ENCODE measurements around the gene P4HA1.
A peak's percentile ranks its signal among the peaks of the same experiment; 100 is the strongest.

P4HA1 gene

GRCh38 chr10:73095481-73096021, 1.1 kb downstream of the P4HA1 start:
- TF ChIP-seq CTCF (conservative IDR thresholded peaks at IDR 0.05; ENCODE audit: control insufficient read depth, insufficient read depth, low read depth, low read length), result no peak
- DNase-seq (ENCODE audit: low read depth), result peak; percentile 80
- peak overlapping the region; percentile 91 for H3K4me3 ChIP-seq (ENCODE audit: control insufficient read depth, low read depth, low read length)

- DNase-seq (ENCODE audit: low read depth), result no peak
Measured at GRCh38 chr10:73094986-73095480, 1.6 kb downstream of the P4HA1 start.

GRCh38 chr10:73093922-73094850, 2.5 kb downstream of the P4HA1 start:
- TF ChIP-seq CTCF (conservative IDR thresholded peaks at IDR 0.05; ENCODE audit: control insufficient read depth, insufficient read depth, low read depth, low read length), result no peak
- H3K4me3 ChIP-seq (ENCODE audit: control insufficient read depth, low read depth, low read length), result peak overlapping the region; percentile 91
- peak; percentile 20 for DNase-seq (ENCODE audit: low read depth)

More at GRCh38 chr10:73094986-73095480, 1.6 kb downstream of the P4HA1 start:
- H3K4me3 ChIP-seq (ENCODE audit: control insufficient read depth, low read depth, low read length), result peak overlapping the region; percentile 91
- no peak for TF ChIP-seq CTCF (conservative IDR thresholded peaks at IDR 0.05; ENCODE audit: control insufficient read depth, insufficient read depth, low read depth, low read length)

- DNase-seq (ENCODE audit: low read depth), result no peak
- no peak overlapping the region for H3K4me3 ChIP-seq (ENCODE audit: control insufficient read depth, low read depth, low read length)
- no peak for TF ChIP-seq CTCF (conservative IDR thresholded peaks at IDR 0.05; ENCODE audit: control insufficient read depth, insufficient read depth, low read depth, low read length)
Measured at GRCh38 chr10:73092830-73093229, 3.8 kb downstream of the P4HA1 start.

- no peak for DNase-seq (ENCODE audit: low read depth)
- no peak for TF ChIP-seq CTCF (conservative IDR thresholded peaks at IDR 0.05; ENCODE audit: control insufficient read depth, insufficient read depth, low read depth, low read length)
- no peak overlapping the region for H3K4me3 ChIP-seq (ENCODE audit: control insufficient read depth, low read depth, low read length)
Measured at GRCh38 chr10:73088304-73088703, 8.4 kb downstream of the P4HA1 start.

- no peak for DNase-seq (ENCODE audit: low read depth)
- no peak for TF ChIP-seq CTCF (conservative IDR thresholded peaks at IDR 0.05; ENCODE audit: control insufficient read depth, insufficient read depth, low read depth, low read length)
- no peak overlapping the region for H3K4me3 ChIP-seq (ENCODE audit: control insufficient read depth, low read depth, low read length)
Measured at GRCh38 chr10:73086816-73087215, 9.8 kb downstream of the P4HA1 start.
